ENCODE measurements around the gene OMD. TPM values are rescaled to one million over a fixed set of nuclear protein-coding genes. Genes with fewer than 3 reads are reported as not detected.

OMD gene
- total RNA-seq, 1 donor from 2014 or later, result not detected

- H3K27me3 Mint-ChIP-seq, result no peaks in the 10 kb centered on the region
- no peak within 1 kb of the TSS for H3K27ac Mint-ChIP-seq
- intact Hi-C loops (cut with micrococcal nuclease), result no loop called here
- no peak for DNase-seq
- H3K4me3 Mint-ChIP-seq, result no peak within 1 kb of the TSS
- no peaks in the 10 kb centered on the region for H3K9me3 Mint-ChIP-seq
- peaks cover 2% of the 10 kb centered on the region for H3K36me3 Mint-ChIP-seq (ENCODE audit: low read depth)
- peaks cover 23% of the 10 kb centered on the region for H3K4me1 Mint-ChIP-seq
Observed at GRCh38 chr9:92404042-92404836, 20.0 kb downstream of the OMD start, which contains the start of gene OGN. OGN (minus strand) TSS chr9:92404578; CDS start chr9:92403407, 1,171 bp downstream.

GRCh38 chr9:92402826-92403745, 21.2 kb downstream of the OMD start:
- Mint-ChIP-seq H3K4me1 (peaks cover 23% of the 10 kb centered on the region), H3K4me3 (no peak overlapping the region), H3K36me3 (ENCODE audit: low read depth) (peaks cover 2% of the 10 kb centered on the region), H3K27ac (no peak overlapping the region), H3K27me3 (no peaks in the 10 kb centered on the region), H3K9me3 (no peaks in the 10 kb centered on the region)
- intact Hi-C loops (cut with micrococcal nuclease), result no loop called here
- DNase-seq, result no peak

GRCh38 chr9:92402360-92402759, 21.9 kb downstream of the OMD start:
- peaks cover 2% of the 10 kb centered on the region for H3K36me3 Mint-ChIP-seq (ENCODE audit: low read depth)
- no peak overlapping the region for H3K27ac Mint-ChIP-seq
- intact Hi-C loops (cut with micrococcal nuclease), result no loop called here
- H3K9me3 Mint-ChIP-seq, result no peaks in the 10 kb centered on the region
- no peaks in the 10 kb centered on the region for H3K27me3 Mint-ChIP-seq
- peaks cover 23% of the 10 kb centered on the region for H3K4me1 Mint-ChIP-seq
- no peak for DNase-seq
- no peak overlapping the region for H3K4me3 Mint-ChIP-seq

GRCh38 chr9:92397853-92398252, 26.4 kb downstream of the OMD start:
- Mint-ChIP-seq H3K36me3 (ENCODE audit: low read depth) (no peaks in the 10 kb centered on the region), H3K27me3 (no peaks in the 10 kb centered on the region), H3K27ac (no peak overlapping the region), H3K9me3 (no peaks in the 10 kb centered on the region), H3K4me3 (no peak overlapping the region), H3K4me1 (peaks cover 4% of the 10 kb centered on the region)
- DNase-seq, result no peak
- intact Hi-C loops (cut with micrococcal nuclease), result no loop called here

- H3K4me1 Mint-ChIP-seq, result no peaks in the 10 kb centered on the region
- no peaks in the 10 kb centered on the region for H3K36me3 Mint-ChIP-seq (ENCODE audit: low read depth)
- H3K27me3 Mint-ChIP-seq, result no peaks in the 10 kb centered on the region
- no peaks in the 10 kb centered on the region for H3K9me3 Mint-ChIP-seq
- no peak overlapping the region for H3K4me3 Mint-ChIP-seq
- intact Hi-C loops (cut with micrococcal nuclease), result no loop called here
- no peak overlapping the region for H3K27ac Mint-ChIP-seq
- DNase-seq, result no peak
Observed at GRCh38 chr9:92395617-92396016, 28.7 kb downstream of the OMD start.

GRCh38 chr9:92393686-92394085, 30.6 kb downstream of the OMD start:
- H3K4me1 Mint-ChIP-seq, result no peaks in the 10 kb centered on the region
- intact Hi-C loops (cut with micrococcal nuclease), result no loop called here
- H3K9me3 Mint-ChIP-seq, result no peaks in the 10 kb centered on the region
- DNase-seq, result no peak
- no peaks in the 10 kb centered on the region for H3K36me3 Mint-ChIP-seq (ENCODE audit: low read depth)
- H3K27ac Mint-ChIP-seq, result no peak overlapping the region
- H3K4me3 Mint-ChIP-seq, result no peak overlapping the region
- H3K27me3 Mint-ChIP-seq, result no peaks in the 10 kb centered on the region

GRCh38 chr9:92392690-92393089, 31.6 kb downstream of the OMD start:
- H3K4me1 Mint-ChIP-seq, result no peaks in the 10 kb centered on the region
- H3K27me3 Mint-ChIP-seq, result no peaks in the 10 kb centered on the region
- no peak overlapping the region for H3K4me3 Mint-ChIP-seq
- intact Hi-C loops (cut with micrococcal nuclease), result no loop called here
- no peaks in the 10 kb centered on the region for H3K9me3 Mint-ChIP-seq
- H3K27ac Mint-ChIP-seq, result no peak overlapping the region
- DNase-seq, result no peak
- H3K36me3 Mint-ChIP-seq (ENCODE audit: low read depth), result no peaks in the 10 kb centered on the region

- no peak overlapping the region for H3K4me3 Mint-ChIP-seq
- H3K36me3 Mint-ChIP-seq (ENCODE audit: low read depth), result peaks cover 7% of the 10 kb centered on the region
- intact Hi-C loops (cut with micrococcal nuclease), result no loop called here
- no peaks in the 10 kb centered on the region for H3K9me3 Mint-ChIP-seq
- no peak for DNase-seq
- H3K27me3 Mint-ChIP-seq, result no peaks in the 10 kb centered on the region
- no peak overlapping the region for H3K27ac Mint-ChIP-seq
- peaks cover 5% of the 10 kb centered on the region for H3K4me1 Mint-ChIP-seq
Observed at GRCh38 chr9:92385953-92386352, 38.3 kb downstream of the OMD start.

- Mint-ChIP-seq H3K9me3 (no peaks in the 10 kb centered on the region), H3K36me3 (ENCODE audit: low read depth) (peaks cover 9% of the 10 kb centered on the region), H3K27me3 (no peaks in the 10 kb centered on the region)
Observed at GRCh38 chr9:92385477-92385876, 38.8 kb downstream of the OMD start.

GRCh38 chr9:92385001-92385400, 39.3 kb downstream of the OMD start:
- no peak for DNase-seq
- peaks cover 6% of the 10 kb centered on the region for H3K4me1 Mint-ChIP-seq
- H3K36me3 Mint-ChIP-seq (ENCODE audit: low read depth), result peaks cover 9% of the 10 kb centered on the region
- no peak overlapping the region for H3K27ac Mint-ChIP-seq
- no peak overlapping the region for H3K4me3 Mint-ChIP-seq
- intact Hi-C loops (cut with micrococcal nuclease), result no loop called here
- no peaks in the 10 kb centered on the region for H3K27me3 Mint-ChIP-seq
- H3K9me3 Mint-ChIP-seq, result no peaks in the 10 kb centered on the region

More at GRCh38 chr9:92385477-92385876, 38.8 kb downstream of the OMD start:
- no peak for DNase-seq
- intact Hi-C loops (cut with micrococcal nuclease), result no loop called here
- no peak overlapping the region for H3K27ac Mint-ChIP-seq
- H3K4me1 Mint-ChIP-seq, result peaks cover 6% of the 10 kb centered on the region
- H3K4me3 Mint-ChIP-seq, result no peak overlapping the region

GRCh38 chr9:92384375-92384774, 39.9 kb downstream of the OMD start:
- Mint-ChIP-seq H3K36me3 (ENCODE audit: low read depth) (peaks cover 9% of the 10 kb centered on the region), H3K27ac (no peak overlapping the region), H3K27me3 (no peaks in the 10 kb centered on the region), H3K4me1 (peaks cover 10% of the 10 kb centered on the region), H3K4me3 (no peak overlapping the region), H3K9me3 (no peaks in the 10 kb centered on the region)
- intact Hi-C loops (cut with micrococcal nuclease), result no loop called here
- no peak for DNase-seq

- H3K4me3 Mint-ChIP-seq, result no peak overlapping the region
- no peaks in the 10 kb centered on the region for H3K9me3 Mint-ChIP-seq
- peaks cover 30% of the 10 kb centered on the region for H3K4me1 Mint-ChIP-seq
- no peak for DNase-seq
- intact Hi-C loops (cut with micrococcal nuclease), result no loop called here
- no peaks in the 10 kb centered on the region for H3K27me3 Mint-ChIP-seq
- H3K27ac Mint-ChIP-seq, result no peak overlapping the region
- H3K36me3 Mint-ChIP-seq (ENCODE audit: low read depth), result peaks cover 12% of the 10 kb centered on the region
Observed at GRCh38 chr9:92381775-92382174, 42.5 kb downstream of the OMD start.

GRCh38 chr9:92380603-92381002, 43.7 kb downstream of the OMD start:
- no peak overlapping the region for H3K4me3 Mint-ChIP-seq
- intact Hi-C loops (cut with micrococcal nuclease), result no loop called here
- peaks cover 25% of the 10 kb centered on the region for H3K4me1 Mint-ChIP-seq
- peaks cover 18% of the 10 kb centered on the region for H3K36me3 Mint-ChIP-seq (ENCODE audit: low read depth)
- H3K27ac Mint-ChIP-seq, result no peak overlapping the region
- H3K27me3 Mint-ChIP-seq, result no peaks in the 10 kb centered on the region
- DNase-seq, result no peak
- H3K9me3 Mint-ChIP-seq, result peaks cover 5% of the 10 kb centered on the region
